ENCODE measurements around the gene ZNF385C.

Gene ZNF385C

DNA sequence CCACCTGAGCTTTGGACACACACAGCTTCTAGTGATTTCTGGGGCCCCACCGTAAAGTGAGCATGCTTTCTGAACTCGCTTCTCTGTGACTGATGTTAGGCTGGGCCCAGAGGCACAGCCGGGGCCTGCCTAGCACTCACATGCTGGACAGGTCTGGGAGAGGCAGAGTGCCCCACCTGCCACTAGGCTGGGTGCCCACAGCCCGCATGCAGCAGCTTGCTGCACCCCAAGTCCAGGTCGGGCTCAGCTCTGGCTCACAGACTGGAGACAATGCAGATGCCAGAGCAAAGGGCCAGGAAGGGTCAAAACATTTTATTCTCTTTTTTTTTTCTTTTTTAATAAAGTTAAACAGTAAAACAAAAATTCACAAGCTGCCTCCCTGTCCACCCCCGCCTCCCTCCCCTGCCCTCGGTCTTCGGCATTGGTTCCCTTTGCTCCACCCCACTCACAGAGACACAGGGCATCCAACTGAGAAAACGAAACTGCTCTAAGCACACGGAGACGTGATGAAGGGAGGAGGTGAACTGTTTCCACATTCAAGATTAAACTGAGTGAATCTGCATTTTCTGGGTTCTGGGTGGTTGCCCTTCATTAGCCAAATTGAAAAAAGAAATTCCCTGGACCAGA lies 122.0 kb downstream of the ZNF385C start:
- TF ChIP-seq CTCF (IDR thresholded peaks at IDR 0.05; ENCODE audit: low read depth, low read length, missing control alignments), result no peak
- H3K4me3 ChIP-seq (replicated peaks; ENCODE audit: low read depth, low read length), result no peak overlapping the region
- DNase-seq (ENCODE audit: extremely low read depth, low read depth), result no peak
